ENCODE data around the gene IL13RA1. TPM values are rescaled to one million over a fixed set of nuclear protein-coding genes. Genes with fewer than 3 reads are reported as not detected.

The IL13RA1 gene
- polyA plus RNA-seq, 1 donor (not counting 4 experiments of a cell fraction or from before 2014, with no cell fraction given) = 27.8 TPM

DNA sequence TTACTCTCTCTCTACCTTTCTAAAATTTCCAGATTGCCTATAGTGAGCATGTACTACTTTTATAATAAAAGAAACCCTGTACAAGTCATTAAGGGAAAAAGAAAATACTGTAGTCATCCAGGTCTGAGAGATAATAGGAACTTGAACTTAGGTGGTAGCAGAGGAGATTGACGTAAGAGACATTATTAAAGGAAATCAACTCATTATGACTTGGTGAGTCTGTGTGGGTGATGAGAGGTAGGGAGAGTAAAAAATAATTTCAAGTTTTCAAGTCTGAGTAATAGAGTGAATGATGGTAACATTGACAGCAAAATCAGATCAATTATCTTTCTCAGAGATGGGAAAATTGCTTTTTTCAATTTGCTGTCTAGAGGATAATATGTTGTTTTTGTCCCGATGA, 52.2 kb downstream of the IL13RA1 start:
- H4K20me1 ChIP-seq (ENCODE audit: control insufficient read depth, extremely low read depth, insufficient read depth, low read length) = no peaks in the 10 kb centered on the region
- H3K36me3 ChIP-seq (ENCODE audit: control insufficient read depth in 2 of 2, extremely low read depth in 1 of 2, insufficient read depth in 2 of 2, low read length in 2 of 2) = no peaks in the 10 kb centered on the region
- H3K9me3 ChIP-seq (ENCODE audit: control insufficient read depth, low read depth, low read length) = no peaks in the 10 kb centered on the region
- no peak overlapping the region for H3K9ac ChIP-seq (ENCODE audit: control insufficient read depth, extremely low read depth, insufficient read depth, low read length)
- H3K27me3 ChIP-seq (ENCODE audit: control insufficient read depth, extremely low read depth, insufficient read depth, low read length) = no peaks in the 10 kb centered on the region
- no peak overlapping the region for H3K27ac ChIP-seq (ENCODE audit: control insufficient read depth, insufficient read depth, low read length)
- TF ChIP-seq EZH2 (IDR thresholded peaks at IDR 0.05; ENCODE audit: low read length) = no peak
- TF ChIP-seq, protein P1, sequence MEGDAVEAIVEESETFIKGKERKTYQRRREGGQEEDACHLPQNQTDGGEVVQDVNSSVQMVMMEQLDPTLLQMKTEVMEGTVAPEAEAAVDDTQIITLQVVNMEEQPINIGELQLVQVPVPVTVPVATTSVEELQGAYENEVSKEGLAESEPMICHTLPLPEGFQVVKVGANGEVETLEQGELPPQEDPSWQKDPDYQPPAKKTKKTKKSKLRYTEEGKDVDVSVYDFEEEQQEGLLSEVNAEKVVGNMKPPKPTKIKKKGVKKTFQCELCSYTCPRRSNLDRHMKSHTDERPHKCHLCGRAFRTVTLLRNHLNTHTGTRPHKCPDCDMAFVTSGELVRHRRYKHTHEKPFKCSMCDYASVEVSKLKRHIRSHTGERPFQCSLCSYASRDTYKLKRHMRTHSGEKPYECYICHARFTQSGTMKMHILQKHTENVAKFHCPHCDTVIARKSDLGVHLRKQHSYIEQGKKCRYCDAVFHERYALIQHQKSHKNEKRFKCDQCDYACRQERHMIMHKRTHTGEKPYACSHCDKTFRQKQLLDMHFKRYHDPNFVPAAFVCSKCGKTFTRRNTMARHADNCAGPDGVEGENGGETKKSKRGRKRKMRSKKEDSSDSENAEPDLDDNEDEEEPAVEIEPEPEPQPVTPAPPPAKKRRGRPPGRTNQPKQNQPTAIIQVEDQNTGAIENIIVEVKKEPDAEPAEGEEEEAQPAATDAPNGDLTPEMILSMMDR (optimal IDR thresholded peaks at IDR 0.05 in 1 of 3, IDR thresholded peaks at IDR 0.05 in 1 of 3, conservative IDR thresholded peaks at IDR 0.05 in 1 of 3; ENCODE audit: extremely low read depth in 1 of 3, insufficient read depth in 2 of 3, low read length in 3 of 3) = no peak
- no peak overlapping the region for H2AFZ ChIP-seq (ENCODE audit: control insufficient read depth, low read length)
- no peak for DNase-seq (ENCODE audit: low read depth, low spot score)
- FAIRE-seq = no peak
- H3K4me2 ChIP-seq (ENCODE audit: control insufficient read depth, extremely low read depth, insufficient read depth, low read depth, low read length) = no peak overlapping the region
- no peaks in the 10 kb centered on the region for H3K79me2 ChIP-seq (ENCODE audit: control insufficient read depth, insufficient read depth, low read length)
- dilution Hi-C loops (cut with MboI; ENCODE audit: extremely low pct_ligation_motif_present, low sequenced_read_pairs) = no loop called here
- H3K4me1 ChIP-seq (ENCODE audit: control insufficient read depth, extremely low read depth, insufficient read depth, low read length) = no peaks in the 10 kb centered on the region
- no peaks in the 10 kb centered on the region for H3K9me1 ChIP-seq (ENCODE audit: control insufficient read depth, extremely low read depth, insufficient read depth, low read length)
- H3K4me3 ChIP-seq (ENCODE audit: control insufficient read depth in 2 of 3, extremely low read depth in 1 of 3, insufficient read depth in 2 of 3, low read depth in 1 of 3, low read length in 3 of 3) = no peak overlapping the region

GRCh38 chrX:118780509-118780908, 53.1 kb downstream of the IL13RA1 start:
- no peak overlapping the region for H3K9ac ChIP-seq (ENCODE audit: control insufficient read depth, extremely low read depth, insufficient read depth, low read length)

More at GRCh38 chrX:118780509-118780908, 53.1 kb downstream of the IL13RA1 start:
- H4K20me1 ChIP-seq (ENCODE audit: control insufficient read depth, extremely low read depth, insufficient read depth, low read length) = no peaks in the 10 kb centered on the region
- no peaks in the 10 kb centered on the region for H3K27me3 ChIP-seq (ENCODE audit: control insufficient read depth, extremely low read depth, insufficient read depth, low read length)
- no peaks in the 10 kb centered on the region for H3K9me3 ChIP-seq (ENCODE audit: control insufficient read depth, low read depth, low read length)
- H2AFZ ChIP-seq (ENCODE audit: control insufficient read depth, low read length) = no peak overlapping the region
- no peak overlapping the region for H3K4me3 ChIP-seq (ENCODE audit: control insufficient read depth in 2 of 3, extremely low read depth in 1 of 3, insufficient read depth in 2 of 3, low read depth in 1 of 3, low read length in 3 of 3)
- no peak for DNase-seq (ENCODE audit: low read depth, low spot score)
- TF ChIP-seq, protein P1 (optimal IDR thresholded peaks at IDR 0.05 in 1 of 3, IDR thresholded peaks at IDR 0.05 in 1 of 3, conservative IDR thresholded peaks at IDR 0.05 in 1 of 3; ENCODE audit: extremely low read depth in 1 of 3, insufficient read depth in 2 of 3, low read length in 3 of 3) = no peak
- no peak for TF ChIP-seq EZH2 (IDR thresholded peaks at IDR 0.05; ENCODE audit: low read length)
- H3K79me2 ChIP-seq (ENCODE audit: control insufficient read depth, insufficient read depth, low read length) = no peaks in the 10 kb centered on the region
- no peaks in the 10 kb centered on the region for H3K36me3 ChIP-seq (ENCODE audit: control insufficient read depth in 2 of 2, extremely low read depth in 1 of 2, insufficient read depth in 2 of 2, low read length in 2 of 2)
- H3K27ac ChIP-seq (ENCODE audit: control insufficient read depth, insufficient read depth, low read length) = no peak overlapping the region
- H3K4me1 ChIP-seq (ENCODE audit: control insufficient read depth, extremely low read depth, insufficient read depth, low read length) = no peaks in the 10 kb centered on the region
- H3K4me2 ChIP-seq (ENCODE audit: control insufficient read depth, extremely low read depth, insufficient read depth, low read depth, low read length) = no peak overlapping the region
- H3K9me1 ChIP-seq (ENCODE audit: control insufficient read depth, extremely low read depth, insufficient read depth, low read length) = no peaks in the 10 kb centered on the region
- no peak for FAIRE-seq
- dilution Hi-C loops (cut with MboI; ENCODE audit: extremely low pct_ligation_motif_present, low sequenced_read_pairs) = no loop called here

Measured in keratinocyte (primary cell).